Activated naive CD4-positive, alpha-beta T cell treated with anti-CD3 and anti-CD28 coated beads, Interleukin-2, amount 50 U/mL, for 72 hours (primary cell): ENCODE measurements around the gene CR2. TPM values are rescaled to one million over a fixed set of nuclear protein-coding genes. Genes with fewer than 3 reads are reported as not detected.

Experiments used
- ATAC-seq, 2 donors: fragments of 150-1000 bp; cut with Tn5 transposase; 2 replicates each; pipeline ENCODE4 v1.10.0; 2021; ENCODE audit warnings: mild to moderate bottlenecking in 2 of 2, moderate library complexity in 2 of 2
- DNase-seq, 2 donors: peaks; one replicate each; pipeline ENCODE4 v3.0.0; 2021 to 2022; ENCODE audit warnings: low spot score in 2 of 2
- H3K27ac Mint-ChIP-seq, 2 donors: one replicate each; pipeline ENCODE4 v1.8.0; 2022; ENCODE audit warnings: mild to moderate bottlenecking in 2 of 2, mixed read lengths in 2 of 2
- H3K36me3 Mint-ChIP-seq, 2 donors: one replicate each; pipeline ENCODE4 v1.8.0; 2022; ENCODE audit warnings: mixed read lengths in 2 of 2
- H3K9me3 Mint-ChIP-seq, 2 donors: one replicate each; pipeline ENCODE4 v1.8.0; 2022; ENCODE audit warnings: mixed read lengths in 2 of 2
- total RNA-seq, 2 donors: library from RNA; stranded (reverse); gene quantifications; one replicate each; pipeline ENCODE4 v1.2.3, GENCODE V29; 2022

Gene CR2
- under 1 TPM; 0.23 to 0.27 TPM for total RNA-seq

- Mint-ChIP-seq H3K27ac (peak within 1 kb of the TSS in 1 of 2 donors; percentile 31), H3K36me3 (no peaks in the 10 kb centered on the region), H3K9me3 (no peaks in the 10 kb centered on the region)
- peak; percentile 32 to 74 for DNase-seq
- ATAC-seq = peak; percentile 85 to 89
Observed at GRCh38 chr1:207454046-207454964, at the start of gene CR2. Gene CR2 (plus strand): TSS chr1:207454328. CDS start chr1:207454419, 91 bp downstream.

- ATAC-seq (peak; percentile 80 to 83), DNase-seq (no peak)
- Mint-ChIP-seq H3K36me3 (peaks cover 0 to 11% of the 10 kb centered on the region in 2 donors), H3K9me3 (peaks cover 0 to 9% of the 10 kb centered on the region in 2 donors), H3K27ac (no peak overlapping the region)
Observed at GRCh38 chr1:207404849-207405525, 49.1 kb upstream of the CR2 start.

- Mint-ChIP-seq H3K9me3 (peaks cover 0 to 8% of the 10 kb centered on the region in 2 donors), H3K36me3 (peaks cover 0 to 4% of the 10 kb centered on the region in 2 donors), H3K27ac (no peak overlapping the region)
- no peak for ATAC-seq
- DNase-seq = no peak
Observed at GRCh38 chr1:207405814-207406213, 48.3 kb upstream of the CR2 start.

- DNase-seq (no peak), ATAC-seq (peak; percentile 50 to 58)
- Mint-ChIP-seq H3K27ac (peak overlapping the region in 1 of 2 donors; percentile 69), H3K9me3 (peaks cover 0 to 6% of the 10 kb centered on the region in 2 donors), H3K36me3 (no peaks in the 10 kb centered on the region)
Observed at GRCh38 chr1:207407655-207408260, 46.4 kb upstream of the CR2 start.

GRCh38 chr1:207412845-207413244 is 41.3 kb upstream of the CR2 start:
- peaks cover 0 to 6% of the 10 kb centered on the region in 2 donors for H3K9me3 Mint-ChIP-seq
- peak; percentile 24 to 43 for ATAC-seq

GRCh38 chr1:207414606-207415108 is 39.5 kb upstream of the CR2 start:
- Mint-ChIP-seq H3K36me3 (peaks cover 2 to 5% of the 10 kb centered on the region in 2 donors), H3K27ac (peak overlapping the region in 1 of 2 donors; percentile 0), H3K9me3 (peaks cover 0 to 15% of the 10 kb centered on the region in 2 donors)
- DNase-seq (peak in 1 of 2 donors; percentile 35), ATAC-seq (peak; percentile 68 to 76)

More at GRCh38 chr1:207412845-207413244, 41.3 kb upstream of the CR2 start:
- no peak for DNase-seq
- Mint-ChIP-seq H3K36me3 (no peaks in the 10 kb centered on the region), H3K27ac (peak overlapping the region in 1 of 2 donors; percentile 89)

- Mint-ChIP-seq H3K36me3 (peaks cover 7 to 8% of the 10 kb centered on the region in 2 donors), H3K9me3 (peaks cover 4 to 18% of the 10 kb centered on the region in 2 donors), H3K27ac (no peak overlapping the region)
- ATAC-seq (no peak), DNase-seq (no peak)
Observed at GRCh38 chr1:207417076-207417475, 37.1 kb upstream of the CR2 start.

GRCh38 chr1:207418351-207418750 is 35.8 kb upstream of the CR2 start:
- Mint-ChIP-seq H3K27ac (no peak overlapping the region), H3K36me3 (peaks cover 7 to 8% of the 10 kb centered on the region in 2 donors), H3K9me3 (peaks cover 4 to 15% of the 10 kb centered on the region in 2 donors)
- ATAC-seq = no peak
- no peak for DNase-seq

- H3K36me3 Mint-ChIP-seq = peaks cover 7 to 8% of the 10 kb centered on the region in 2 donors
- peaks cover 4 to 15% of the 10 kb centered on the region in 2 donors for H3K9me3 Mint-ChIP-seq
- no peak for DNase-seq
- no peak overlapping the region for H3K27ac Mint-ChIP-seq
- no peak for ATAC-seq
Observed at GRCh38 chr1:207420109-207420508, 34.0 kb upstream of the CR2 start.

GRCh38 chr1:207421078-207421477 is 33.0 kb upstream of the CR2 start:
- Mint-ChIP-seq H3K27ac (no peak overlapping the region), H3K36me3 (peaks cover 7 to 8% of the 10 kb centered on the region in 2 donors), H3K9me3 (peaks cover 4 to 15% of the 10 kb centered on the region in 2 donors)
- no peak for DNase-seq
- no peak for ATAC-seq

GRCh38 chr1:207423560-207424292 is 30.4 kb upstream of the CR2 start:
- Mint-ChIP-seq H3K9me3 (peaks cover 4 to 11% of the 10 kb centered on the region in 2 donors), H3K27ac (no peak overlapping the region), H3K36me3 (peaks cover 7 to 8% of the 10 kb centered on the region in 2 donors)
- DNase-seq (no peak), ATAC-seq (no peak)

GRCh38 chr1:207424570-207425131 is 29.5 kb upstream of the CR2 start:
- DNase-seq = no peak
- no peak overlapping the region for H3K27ac Mint-ChIP-seq
- no peak for ATAC-seq
- H3K36me3 Mint-ChIP-seq = peaks cover 3 to 6% of the 10 kb centered on the region in 2 donors
- peaks cover 4 to 6% of the 10 kb centered on the region in 2 donors for H3K9me3 Mint-ChIP-seq

GRCh38 chr1:207427832-207428585 is 26.1 kb upstream of the CR2 start:
- no peak overlapping the region for H3K27ac Mint-ChIP-seq
- no peak for DNase-seq
- no peak for ATAC-seq
- no peaks in the 10 kb centered on the region for H3K36me3 Mint-ChIP-seq
- no peaks in the 10 kb centered on the region for H3K9me3 Mint-ChIP-seq

- Mint-ChIP-seq H3K9me3 (no peaks in the 10 kb centered on the region), H3K27ac (no peak overlapping the region), H3K36me3 (no peaks in the 10 kb centered on the region)
- no peak for ATAC-seq
- no peak for DNase-seq
Observed at GRCh38 chr1:207428783-207429182, 25.3 kb upstream of the CR2 start.

- DNase-seq (no peak), ATAC-seq (no peak)
- Mint-ChIP-seq H3K9me3 (no peaks in the 10 kb centered on the region), H3K27ac (no peak overlapping the region), H3K36me3 (no peaks in the 10 kb centered on the region)
Observed at GRCh38 chr1:207429963-207430362, 24.2 kb upstream of the CR2 start.
